ENCODE measurements around the gene SELENOO. TPM values are rescaled to one million over a fixed set of nuclear protein-coding genes. Genes with fewer than 3 reads are reported as not detected.

SELENOO gene
- polyA plus RNA-seq, 1 of the 3 experiments (the other 2 are of a cell fraction): 26.7 TPM

GRCh38 chr22:50257041-50257440 lies 56.2 kb downstream of the SELENOO start:
- ChIA-PET CTCF (interaction anchor here (2.4 kb wide), 1 partner anchor 85 kb away, joined by 11 read pairs; no protein-coding TSS in a partner anchor), POLR2A (no interaction called here)
- WGBS (ENCODE audit: low lambda C conversion rate): 93% methylated on average over 12 of the region's 16 CpGs
- H2AFZ ChIP-seq (ENCODE audit: low read depth): no peak overlapping the region
- peaks cover 6% of the 10 kb centered on the region for H3F3A ChIP-seq (replicated peaks; ENCODE audit: insufficient read depth)
- 0 out of 2 replicates have a peak, but pooled peaks cover 7% of the 10 kb centered on the region for H4K20me1 ChIP-seq (ENCODE audit: insufficient read depth)
- H3K9me3 ChIP-seq: no peaks in the 10 kb centered on the region
- no peak overlapping the region for H3K4me3 ChIP-seq (ENCODE audit: low read depth in 2 of 2, low read length in 1 of 2)
- no peaks in the 10 kb centered on the region for H3K27me3 ChIP-seq (ENCODE audit: insufficient read depth)
- peaks cover 1 to 15% of the 10 kb centered on the region in 2 experiments; a peak in 2 of 4 replicates for H3K4me1 ChIP-seq (ENCODE audit: control insufficient read depth in 1 of 2, insufficient read depth in 2 of 2, low read depth in 1 of 2, low read length in 1 of 2)
- no peak for TF ChIP-seq RFX5 (IDR thresholded peaks at IDR 0.05; ENCODE audit: low read length)
- no peak for TF ChIP-seq MAX (IDR thresholded peaks at IDR 0.05; ENCODE audit: low read depth)
- no peak for TF ChIP-seq REST (IDR thresholded peaks at IDR 0.05; ENCODE audit: low read depth, low read length)
- TF ChIP-seq RAD21 (IDR thresholded peaks at IDR 0.05; ENCODE audit: low read length): no peak
- no peak for TF ChIP-seq RCOR1 (IDR thresholded peaks at IDR 0.05; ENCODE audit: low read length)
- no peak for TF ChIP-seq NRF1 (IDR thresholded peaks at IDR 0.05; ENCODE audit: low read depth, low read length)
- TF ChIP-seq EZH2phosphoT487 (IDR thresholded peaks at IDR 0.05; ENCODE audit: borderline replicate concordance, low read depth): no peak
- no peak for TF ChIP-seq MEF2A (IDR thresholded peaks at IDR 0.05; ENCODE audit: borderline replicate concordance, low read depth)
- no peak for TF ChIP-seq TEAD4 (IDR thresholded peaks at IDR 0.05; ENCODE audit: borderline replicate concordance, insufficient read depth)
- TF ChIP-seq TAF1 (IDR thresholded peaks at IDR 0.05; ENCODE audit: borderline replicate concordance, low read depth, low read length): no peak
- H3K9ac ChIP-seq: no peak overlapping the region
- DNase-seq: no peak
- H3K4me2 ChIP-seq: no peak overlapping the region
- H3K36me3 ChIP-seq (replicated peaks in 1 of 2; ENCODE audit: control insufficient read depth in 1 of 2, insufficient read depth in 2 of 2, low read length in 1 of 2): peaks cover 0 to 31% of the 10 kb centered on the region in 2 experiments
- H3K79me2 ChIP-seq (ENCODE audit: insufficient read depth): peaks cover 27% of the 10 kb centered on the region
- no peaks in the 10 kb centered on the region for H3K9me2 ChIP-seq
- no peak overlapping the region for H3K27ac ChIP-seq (ENCODE audit: low read depth in 2 of 2, low read length in 1 of 2)

- Histone ChIP-seq H3K9me3 (no peaks in the 10 kb centered on the region), H3K4me2 (no peak overlapping the region), H3F3A (replicated peaks; ENCODE audit: insufficient read depth) (no peaks in the 10 kb centered on the region), H3K27ac (ENCODE audit: low read depth in 2 of 2, low read length in 1 of 2) (no peak overlapping the region), H3K4me1 (ENCODE audit: control insufficient read depth in 1 of 2, insufficient read depth in 2 of 2, low read depth in 1 of 2, low read length in 1 of 2) (peaks cover 8 to 18% of the 10 kb centered on the region in 2 experiments; a peak in 2 of 4 replicates), H3K27me3 (ENCODE audit: insufficient read depth) (no peaks in the 10 kb centered on the region), H3K4me3 (ENCODE audit: low read depth in 2 of 2, low read length in 1 of 2) (no peak overlapping the region), H2AFZ (ENCODE audit: low read depth) (no peak overlapping the region), H3K9ac (no peak overlapping the region), H3K9me2 (no peaks in the 10 kb centered on the region), H3K79me2 (ENCODE audit: insufficient read depth) (peaks cover 27% of the 10 kb centered on the region), H3K36me3 (replicated peaks in 1 of 2; ENCODE audit: control insufficient read depth in 1 of 2, insufficient read depth in 2 of 2, low read length in 1 of 2) (peaks cover 0 to 31% of the 10 kb centered on the region in 2 experiments), H4K20me1 (ENCODE audit: insufficient read depth) (0 out of 2 replicates have a peak, but pooled peaks cover 2% of the 10 kb centered on the region)
- POLR2A ChIA-PET: no interaction called here
- CTCF ChIA-PET: interaction anchor here (2.9 kb wide), 1 partner anchor 84 kb away, joined by 11 read pairs; no protein-coding TSS in a partner anchor
- 95% methylated on average over 16 of the region's 31 CpGs for WGBS (ENCODE audit: low lambda C conversion rate)
- no peak for DNase-seq
- TF ChIP-seq SIN3A (IDR thresholded peaks at IDR 0.05; ENCODE audit: borderline replicate concordance, low read depth, low read length) (no peak), CHD2 (IDR thresholded peaks at IDR 0.05; ENCODE audit: low read length, partially characterized antibody) (no peak), FOXJ3 (CRISPR knock-in tag; IDR thresholded peaks at IDR 0.05) (no peak), RAD21 (IDR thresholded peaks at IDR 0.05; ENCODE audit: low read length) (no peak), EP300 (IDR thresholded peaks at IDR 0.05; ENCODE audit: borderline replicate concordance in 1 of 2, low read depth in 1 of 2, low read length in 1 of 2) (no peak), RXRA (IDR thresholded peaks at IDR 0.05; ENCODE audit: borderline replicate concordance, low read depth) (no peak), TAF1 (IDR thresholded peaks at IDR 0.05; ENCODE audit: borderline replicate concordance, low read depth, low read length) (no peak), POLR2AphosphoS5 (IDR thresholded peaks at IDR 0.05; ENCODE audit: low read depth, low read length) (no peak), RCOR1 (IDR thresholded peaks at IDR 0.05; ENCODE audit: low read length) (no peak), MEF2A (IDR thresholded peaks at IDR 0.05; ENCODE audit: borderline replicate concordance, low read depth) (no peak)
- TF ChIP-seq, protein P1, sequence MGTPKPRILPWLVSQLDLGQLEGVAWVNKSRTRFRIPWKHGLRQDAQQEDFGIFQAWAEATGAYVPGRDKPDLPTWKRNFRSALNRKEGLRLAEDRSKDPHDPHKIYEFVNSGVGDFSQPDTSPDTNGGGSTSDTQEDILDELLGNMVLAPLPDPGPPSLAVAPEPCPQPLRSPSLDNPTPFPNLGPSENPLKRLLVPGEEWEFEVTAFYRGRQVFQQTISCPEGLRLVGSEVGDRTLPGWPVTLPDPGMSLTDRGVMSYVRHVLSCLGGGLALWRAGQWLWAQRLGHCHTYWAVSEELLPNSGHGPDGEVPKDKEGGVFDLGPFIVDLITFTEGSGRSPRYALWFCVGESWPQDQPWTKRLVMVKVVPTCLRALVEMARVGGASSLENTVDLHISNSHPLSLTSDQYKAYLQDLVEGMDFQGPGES (IDR thresholded peaks at IDR 0.05; ENCODE audit: low read depth, low read length): no peak
- TF ChIP-seq, protein P2, sequence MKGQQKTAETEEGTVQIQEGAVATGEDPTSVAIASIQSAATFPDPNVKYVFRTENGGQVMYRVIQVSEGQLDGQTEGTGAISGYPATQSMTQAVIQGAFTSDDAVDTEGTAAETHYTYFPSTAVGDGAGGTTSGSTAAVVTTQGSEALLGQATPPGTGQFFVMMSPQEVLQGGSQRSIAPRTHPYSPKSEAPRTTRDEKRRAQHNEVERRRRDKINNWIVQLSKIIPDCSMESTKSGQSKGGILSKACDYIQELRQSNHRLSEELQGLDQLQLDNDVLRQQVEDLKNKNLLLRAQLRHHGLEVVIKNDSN (IDR thresholded peaks at IDR 0.05; ENCODE audit: borderline replicate concordance, low read depth): no peak
Observed at GRCh38 chr22:50257451-50258360, 56.9 kb downstream of the SELENOO start.
